Fibroblast of skin of right quadriceps (primary cell): ENCODE data around the gene ACTG2.
A peak's percentile ranks its signal among the peaks of the same experiment; 100 is the strongest.
"Not testable (repeated sequence)": the region's sequence is repeated elsewhere in the genome, so short reads cannot be mapped to it uniquely, and the experiment has no call there.

Experiments
- DNase-seq: peaks from one replicate; pipeline ENCODE4 v3.0.0-alpha.2; 2013

ACTG2 gene

DNA sequence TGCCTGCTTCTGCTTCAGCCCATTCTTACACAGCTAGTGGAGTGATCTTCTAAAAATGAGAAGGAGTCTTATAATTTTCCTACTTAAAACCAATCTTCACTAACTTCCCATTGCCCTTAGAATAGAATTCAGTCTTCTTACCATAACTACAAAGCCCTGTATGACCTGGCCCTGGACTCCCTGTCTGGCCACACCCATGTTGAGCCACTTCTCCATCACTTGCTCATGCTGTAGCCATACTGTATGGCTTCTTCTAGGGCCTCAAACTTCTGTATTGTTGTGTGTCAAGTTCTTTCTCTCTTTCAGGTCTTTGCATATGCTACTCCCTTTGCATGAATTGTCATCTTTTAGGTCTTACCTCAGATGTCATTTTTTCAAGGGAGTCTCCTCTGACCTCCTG, 45.1 kb downstream of the ACTG2 start:
- no peak for DNase-seq

DNA sequence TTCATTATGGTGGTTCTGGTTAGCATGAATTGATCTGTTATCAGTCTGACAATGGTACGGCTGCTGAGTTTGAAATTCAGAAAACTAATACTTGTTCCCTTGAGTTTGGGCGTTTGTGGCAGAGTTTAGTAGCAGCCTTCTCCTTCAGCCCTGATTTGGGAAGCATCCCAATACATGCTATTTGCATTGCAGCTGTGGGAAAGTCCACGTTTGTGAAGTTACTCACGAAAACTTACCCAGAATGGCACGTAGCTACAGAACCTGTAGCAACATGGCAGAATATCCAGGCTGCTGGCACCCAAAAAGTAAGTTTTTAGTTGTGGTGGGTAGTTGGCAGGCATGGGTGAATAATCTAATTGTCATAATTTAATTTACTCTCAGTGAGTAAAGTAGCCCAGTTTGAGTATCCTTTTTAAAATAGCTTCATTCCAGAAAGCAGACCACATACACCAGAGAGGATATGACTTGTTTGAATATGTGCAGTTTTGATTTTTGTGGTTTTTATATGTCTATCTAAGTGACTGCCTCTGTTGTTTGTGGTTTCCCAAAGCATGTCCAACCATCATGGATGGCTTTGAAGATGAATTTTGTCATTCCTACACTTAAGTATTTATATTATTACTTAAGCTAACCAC, 46.0 kb downstream of the ACTG2 start:
- DNase-seq = peak; percentile 82

DNA sequence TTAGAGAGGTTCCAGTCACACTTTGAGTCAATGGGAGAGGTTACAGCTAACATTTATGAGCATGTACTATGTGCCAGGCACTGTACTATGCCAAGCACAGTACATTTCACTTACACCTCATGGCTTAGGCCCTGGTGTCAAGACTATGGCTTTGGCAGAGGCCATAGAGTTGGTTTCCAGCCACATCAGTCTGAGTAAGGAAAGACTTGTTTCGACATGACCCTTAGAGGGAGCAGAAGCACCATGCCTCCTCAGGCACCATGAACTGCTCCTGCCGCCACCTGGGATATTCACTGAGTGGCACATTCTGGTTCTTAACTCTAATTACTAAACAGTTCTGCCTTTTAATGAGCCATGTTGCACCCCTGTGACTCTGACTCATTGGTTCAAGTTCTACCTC, 46.6 kb downstream of the ACTG2 start:
- peak; percentile 28 for DNase-seq

DNA sequence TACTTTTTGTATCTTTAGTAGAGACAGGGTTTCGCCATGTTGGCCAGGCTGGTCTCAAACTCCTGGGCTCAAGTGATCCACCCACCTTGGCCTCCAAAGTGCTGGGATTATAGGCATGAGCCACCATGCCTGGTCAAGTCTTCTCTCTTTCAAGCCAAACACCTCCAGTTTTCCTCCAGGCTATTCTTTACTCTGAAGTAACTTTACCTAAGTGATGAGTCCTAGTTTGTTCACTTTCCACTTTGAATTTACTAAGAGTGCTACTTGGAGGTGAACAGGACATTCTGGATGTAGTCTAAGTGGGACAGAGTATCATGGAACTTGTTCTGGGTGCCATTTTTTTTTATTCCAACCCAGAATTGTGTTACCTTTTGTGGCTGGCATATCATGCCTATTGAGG, 47.3 kb downstream of the ACTG2 start:
- not testable (repeated sequence) for DNase-seq

GRCh38 chr2:73942664-73943063, 49.9 kb downstream of the ACTG2 start:
- DNase-seq = no peak

GRCh38 chr2:73944714-73945113, 51.9 kb downstream of the ACTG2 start:
- DNase-seq = no peak

- DNase-seq = no peak
These were observed 53.4 kb downstream of the ACTG2 start for GRCh38 chr2:73946215-73946614.

- no peak for DNase-seq
These were observed 53.9 kb downstream of the ACTG2 start for GRCh38 chr2:73946666-73947065.

DNA sequence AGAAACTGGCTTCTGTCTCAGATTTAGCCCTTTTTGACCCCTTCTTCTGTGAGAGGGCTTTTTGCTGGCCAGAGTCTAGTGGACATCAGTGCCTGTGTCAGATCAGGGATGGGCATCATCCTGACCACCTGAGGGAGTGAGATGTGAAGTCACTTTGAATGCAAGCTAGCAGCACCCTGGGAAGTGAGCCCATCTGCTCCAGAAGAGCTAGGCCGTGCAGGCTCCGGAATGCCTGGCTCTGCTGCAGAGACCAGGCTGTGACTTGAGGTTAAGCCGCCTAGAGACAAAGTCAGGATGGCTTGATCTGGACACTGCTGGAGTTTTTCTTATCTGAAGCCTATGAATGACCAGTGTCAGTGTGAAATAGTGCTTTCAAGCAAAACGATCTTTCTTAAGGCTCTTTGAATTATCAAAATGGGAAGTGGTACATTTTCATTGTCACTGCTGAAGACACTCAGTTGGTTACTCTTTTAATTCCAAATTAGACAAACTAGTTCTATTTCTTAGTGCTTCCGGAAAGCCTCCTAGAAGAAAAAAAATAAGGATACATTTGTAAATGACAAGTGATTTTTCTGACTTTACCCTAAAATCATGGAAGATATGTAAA, 54.7 kb downstream of the ACTG2 start:
- DNase-seq = no peak

- DNase-seq = no peak
These were observed 57.0 kb downstream of the ACTG2 start for GRCh38 chr2:73949802-73950201.

- peak; percentile 28 for DNase-seq
These were observed 60.0 kb downstream of the ACTG2 start for GRCh38 chr2:73952499-73953446.

GRCh38 chr2:73956218-73956865, 63.5 kb downstream of the ACTG2 start:
- no peak for DNase-seq

GRCh38 chr2:73961274-73961673, 68.5 kb downstream of the ACTG2 start:
- no peak for DNase-seq

- DNase-seq = no peak
These were observed 69.2 kb downstream of the ACTG2 start for GRCh38 chr2:73961823-73962615.

DNA sequence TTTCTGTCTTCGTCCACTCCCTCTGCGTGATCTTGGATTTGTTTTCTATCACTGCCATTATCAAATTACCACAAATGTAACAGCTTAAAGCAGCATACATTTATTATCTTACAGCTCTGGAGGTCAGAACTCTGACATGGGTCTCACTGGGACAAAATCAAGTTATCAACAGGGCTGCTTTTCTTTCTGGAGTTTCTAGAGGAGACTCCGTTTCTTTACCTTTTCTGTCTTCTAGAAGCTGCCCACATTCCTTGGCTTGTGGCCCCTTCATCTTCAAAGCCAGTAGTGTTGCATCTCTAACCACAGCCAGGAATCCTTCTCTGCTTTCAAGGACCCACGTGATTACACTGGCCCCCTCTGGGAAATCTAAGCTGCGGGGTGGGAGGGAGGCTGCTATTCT, 70.0 kb downstream of the ACTG2 start:
- no peak for DNase-seq

DNA sequence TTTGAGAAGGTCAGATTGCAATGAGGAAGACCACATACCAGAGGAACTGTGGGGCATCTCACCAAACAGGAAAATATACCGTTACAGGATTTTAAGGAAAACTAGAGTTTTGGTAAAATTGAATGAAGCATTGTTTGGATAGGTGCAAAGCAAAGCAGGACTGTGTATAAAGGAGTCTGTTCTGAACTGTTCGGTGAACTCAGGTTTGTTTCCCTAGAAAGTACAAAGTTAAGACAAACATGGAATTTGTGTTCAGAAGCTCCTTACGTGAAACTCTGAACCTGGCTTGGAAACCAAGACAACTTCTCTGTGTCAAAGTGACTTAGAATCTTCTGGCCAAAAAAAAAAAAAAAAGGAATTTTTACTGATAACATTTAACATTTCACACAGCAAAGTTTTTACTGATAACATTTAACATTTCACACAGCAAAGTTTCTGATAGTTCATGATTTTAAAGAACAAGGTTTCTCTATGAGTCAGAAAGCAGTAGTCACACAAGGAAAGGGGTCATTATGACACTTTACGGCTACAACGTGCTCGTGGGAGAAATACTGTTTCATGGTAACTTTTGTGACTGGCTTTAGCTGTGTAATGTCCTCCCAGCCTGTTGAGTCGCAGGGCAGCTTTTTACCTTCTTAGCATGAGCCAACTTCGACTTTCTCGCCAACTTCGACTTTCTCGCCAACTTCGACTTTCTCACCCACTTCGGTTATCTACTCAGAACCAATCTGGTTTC, 70.7 kb downstream of the ACTG2 start:
- no peak for DNase-seq

GRCh38 chr2:73964223-73964622, 71.4 kb downstream of the ACTG2 start:
- no peak for DNase-seq

GRCh38 chr2:73965053-73965452, 72.2 kb downstream of the ACTG2 start:
- no peak for DNase-seq

GRCh38 chr2:73968357-73968937, 75.6 kb downstream of the ACTG2 start:
- DNase-seq = no peak

GRCh38 chr2:73969356-73969755, 76.5 kb downstream of the ACTG2 start:
- no peak for DNase-seq
